GM19099 (cell line): ENCODE results near the gene TWIST1.

Experiments used
- POLR2A ChIP-seq: IDR thresholded peaks from 3 replicates; pipeline ENCODE4 v1.6.1; 2011; ENCODE audit warnings: low read depth; ENCODE audit not compliant: insufficient read length; ENCODE audit errors: extremely low read depth

Gene TWIST1

DNA sequence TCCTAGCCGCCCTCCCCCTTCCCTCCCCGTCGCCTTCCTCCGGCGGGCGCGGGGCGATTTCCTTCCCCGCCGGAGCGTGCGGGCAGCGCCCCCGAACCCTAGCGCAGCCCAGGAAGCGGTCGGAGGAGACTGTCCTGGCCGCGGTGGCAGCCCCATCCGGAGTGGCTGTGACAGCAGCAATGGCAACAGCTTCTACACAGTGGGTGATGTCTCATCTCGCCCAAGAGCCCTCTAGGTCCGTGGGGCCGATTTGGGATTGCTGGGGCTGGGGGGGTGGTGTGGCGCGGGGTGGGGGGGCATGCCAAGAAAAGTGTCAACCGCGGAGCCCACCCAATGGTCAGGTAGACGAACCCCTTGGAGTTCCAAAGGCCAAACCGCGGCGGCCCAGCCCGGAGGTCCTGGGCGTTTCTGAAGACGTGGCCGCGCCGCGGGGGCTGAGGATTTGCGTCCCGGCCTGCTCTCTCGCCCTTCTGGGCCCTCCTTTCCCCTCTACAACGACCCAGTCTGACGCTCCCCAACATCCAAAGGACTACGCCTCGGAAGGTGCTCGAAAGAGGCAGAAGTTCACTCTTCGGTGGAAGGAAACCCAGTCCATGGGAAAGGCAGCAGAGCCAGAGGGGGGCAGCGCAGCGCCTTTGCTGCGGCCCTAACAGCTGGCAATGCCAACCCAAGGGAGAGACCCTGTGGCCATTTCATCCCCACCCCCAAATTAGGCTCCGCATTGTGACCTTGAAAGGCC lies 603 bp upstream of the TWIST1 start:
- TF ChIP-seq POLR2A = no peak

DNA sequence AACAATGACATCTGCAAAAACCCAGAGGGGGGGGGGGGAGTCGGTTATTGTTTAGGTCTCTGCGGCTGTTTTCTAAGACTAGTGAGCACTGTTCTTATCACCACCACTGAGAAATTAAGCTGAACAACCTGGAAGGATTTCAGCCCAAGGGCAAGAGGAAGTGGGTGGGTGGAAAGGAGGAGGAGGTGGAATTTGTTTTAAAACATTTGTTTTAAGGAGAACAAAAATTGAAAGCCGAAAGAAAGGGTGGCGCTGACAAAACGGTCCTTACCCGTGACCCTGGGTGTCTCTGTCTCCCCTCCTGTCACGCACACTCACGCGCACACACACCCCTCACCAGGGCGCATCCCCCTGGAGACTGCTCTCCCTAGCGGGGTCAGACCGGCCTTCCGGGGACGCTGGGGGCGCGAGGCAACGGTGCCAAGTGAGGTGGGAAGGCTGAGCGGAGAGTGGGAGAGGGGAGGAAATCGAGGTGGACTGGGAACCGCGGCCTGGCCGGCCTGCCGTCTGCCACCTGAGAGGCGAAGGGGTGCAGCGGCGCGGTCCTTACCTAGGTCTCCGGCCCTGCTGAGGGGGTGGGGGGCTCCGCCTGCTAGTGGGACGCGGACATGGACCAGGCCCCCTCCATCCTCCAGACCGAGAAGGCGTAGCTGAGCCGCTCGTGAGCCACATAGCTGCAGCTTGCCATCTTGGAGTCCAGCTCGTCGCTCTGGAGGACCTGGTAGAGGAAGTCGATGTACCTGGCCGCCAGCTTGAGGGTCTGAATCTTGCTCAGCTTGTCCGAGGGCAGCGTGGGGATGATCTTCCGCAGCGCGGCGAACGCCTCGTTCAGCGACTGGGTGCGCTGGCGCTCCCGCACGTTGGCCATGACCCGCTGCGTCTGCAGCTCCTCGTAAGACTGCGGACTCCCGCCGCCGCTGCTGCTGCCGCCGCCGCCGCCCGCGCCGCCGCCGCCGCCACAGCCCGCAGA lies 1.0 kb downstream of the TWIST1 start:
- TF ChIP-seq POLR2A = no peak

- no peak for TF ChIP-seq POLR2A
Observed at GRCh38 chr7:19114551-19114855, 2.9 kb downstream of the TWIST1 start.

- TF ChIP-seq POLR2A = no peak
Observed at GRCh38 chr7:19113855-19114550, 3.4 kb downstream of the TWIST1 start.

DNA sequence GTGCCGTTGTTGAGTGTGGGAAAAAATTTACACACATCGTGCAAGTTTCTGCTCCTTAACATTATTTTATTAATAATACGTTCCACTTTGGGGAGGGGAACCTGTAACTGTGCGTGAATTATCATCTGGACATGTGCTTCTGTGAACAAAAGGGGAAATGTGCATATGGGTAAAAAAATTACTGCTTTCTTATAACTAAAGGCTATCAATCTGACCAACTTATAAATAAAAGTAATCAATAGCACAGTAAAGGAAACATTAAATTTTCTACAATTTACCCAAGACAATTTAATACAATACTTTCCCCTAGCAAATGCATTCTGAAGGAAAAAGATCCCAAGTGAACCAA lies 4.5 kb downstream of the TWIST1 start:
- TF ChIP-seq POLR2A = no peak

GRCh38 chr7:19112274-19113001 lies 5.0 kb downstream of the TWIST1 start:
- TF ChIP-seq POLR2A = no peak

GRCh38 chr7:19111474-19112273 lies 5.8 kb downstream of the TWIST1 start:
- no peak for TF ChIP-seq POLR2A

- no peak for TF ChIP-seq POLR2A
Observed at GRCh38 chr7:19110776-19111175, 6.7 kb downstream of the TWIST1 start.

DNA sequence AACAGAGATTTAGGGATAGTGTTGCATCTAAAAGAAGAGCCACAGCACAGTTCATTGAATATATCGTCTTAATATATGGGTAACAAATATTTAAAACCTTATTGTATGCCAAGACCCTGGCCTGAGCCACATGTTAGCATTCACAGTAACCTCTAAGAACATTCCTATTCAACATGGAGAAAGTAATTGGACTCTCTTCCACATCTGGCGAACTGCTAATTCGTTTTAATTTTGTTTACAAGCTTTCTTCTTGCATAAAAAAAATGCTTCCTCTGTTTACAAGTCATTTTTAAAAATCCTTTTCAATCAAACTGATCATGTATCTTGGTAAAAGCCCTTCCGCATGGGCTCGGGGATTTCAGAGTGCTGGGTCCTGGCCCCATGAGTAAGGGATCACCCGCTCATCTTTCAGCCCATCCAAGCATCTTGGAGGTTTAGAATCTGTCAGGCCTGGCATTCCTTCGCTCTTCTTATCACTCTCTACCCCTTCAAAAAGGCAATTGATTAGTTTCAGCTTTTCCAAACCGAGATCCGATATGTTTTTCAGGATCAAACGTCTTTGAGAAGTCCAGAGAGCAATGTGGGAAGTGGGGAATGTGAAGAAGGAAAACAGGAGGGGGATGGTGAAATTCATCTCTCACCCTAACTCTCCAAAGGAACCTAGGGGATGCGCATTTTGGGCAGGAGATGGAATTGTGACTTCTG lies 7.3 kb downstream of the TWIST1 start:
- no peak for TF ChIP-seq POLR2A

- TF ChIP-seq POLR2A = no peak
Observed at GRCh38 chr7:19109000-19109946, 8.2 kb downstream of the TWIST1 start.

DNA sequence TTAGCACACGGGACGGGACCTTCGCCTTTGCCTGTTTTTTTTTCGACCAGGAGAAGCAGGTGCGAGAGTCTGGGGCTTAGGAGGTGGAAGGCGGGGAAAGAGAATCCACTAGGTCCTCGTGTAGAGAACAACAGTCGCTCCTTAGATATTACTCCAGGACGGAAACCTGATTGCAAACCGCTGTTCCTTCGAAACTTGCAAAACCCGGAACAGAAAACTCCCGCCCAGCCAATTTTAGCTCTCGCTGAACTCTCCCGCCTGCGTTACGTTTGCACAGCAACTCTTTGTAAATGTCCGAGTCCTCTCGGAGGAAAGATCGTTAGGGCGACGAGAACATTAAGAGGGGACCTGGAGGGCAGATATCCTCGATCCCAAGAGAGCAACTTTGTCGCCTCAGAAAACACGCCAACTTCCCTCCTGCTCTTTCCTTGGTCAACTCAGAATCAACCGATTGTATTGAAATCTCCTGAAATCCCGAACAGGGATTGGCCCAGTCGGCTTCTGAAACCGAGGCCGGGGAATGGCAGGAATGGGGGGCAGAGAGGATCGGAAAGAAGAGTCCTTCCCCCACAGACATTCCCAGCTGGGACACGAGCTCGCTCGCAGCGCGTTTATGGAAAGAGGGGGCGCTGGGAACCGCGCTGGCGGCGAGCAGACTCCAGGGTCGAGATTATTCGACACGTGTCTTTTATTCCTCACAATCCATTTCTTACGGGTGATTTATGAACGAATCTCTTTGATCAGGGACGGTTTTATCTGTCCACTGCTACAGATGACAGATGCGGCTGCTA lies 9.9 kb downstream of the TWIST1 start:
- no peak for TF ChIP-seq POLR2A

DNA sequence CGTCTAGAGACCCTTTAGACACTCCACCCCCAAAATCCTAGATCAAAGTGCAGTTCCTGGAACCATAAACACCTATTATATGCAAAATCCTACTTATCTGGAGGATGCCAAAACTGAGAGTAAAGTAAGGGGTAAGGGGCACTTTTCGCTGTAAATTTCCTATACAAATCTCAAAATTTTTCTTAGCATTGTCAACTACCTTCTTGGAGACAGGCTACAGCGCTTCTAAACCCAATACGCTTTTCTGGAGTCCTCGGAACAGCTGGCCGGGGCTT lies 10.4 kb downstream of the TWIST1 start:
- no peak for TF ChIP-seq POLR2A
